A673 (cell line): ENCODE data around the gene UBE3C. TPM values are rescaled to one million over a fixed set of nuclear protein-coding genes. Genes with fewer than 3 reads are reported as not detected.

Source experiments
- BruUV-seq: library from RNA; stranded (reverse); fragments of 400-500 nt; replicated peaks from 2 replicates; lab custom pipeline; 2021; lab: Mats Ljungman, UMichigan
- CTCF ChIA-PET: fragments of 300-600 bp; sonication (Branson Sonifier 250); formaldehyde crosslinking; loops from one replicate; lab custom pipeline; 2022; ENCODE audit warnings: antibody characterized with exemption; lab: Charles Lee
- POLR2A ChIA-PET: fragments of 300-600 bp; sonication (Branson Sonifier 250); formaldehyde crosslinking; loops from one replicate; lab custom pipeline; 2022; ENCODE audit warnings: antibody characterized with exemption; ENCODE audit not compliant: low non-redundant PET; lab: Charles Lee
- DNase-seq: peaks from one replicate; pipeline ENCODE4 v3.0.0-alpha.2; 2015; ENCODE audit warnings: low spot score
- H3K27ac ChIP-seq: fragments of 200-600 bp; sonication (generic); 2 replicates; pipeline ENCODE4 v1.5.1; 2016; ENCODE audit warnings: mixed run types, low read depth, mild to moderate bottlenecking, mixed read lengths, antibody characterized with exemption, low read length; ENCODE audit not compliant: poor library complexity, severe bottlenecking
- H3K27me3 ChIP-seq: fragments of 200-600 bp; sonication (generic); replicated peaks from 2 replicates; pipeline ENCODE4 v1.6.1; 2017; ENCODE audit warnings: mixed run types, low read depth, mild to moderate bottlenecking, mixed read lengths, antibody characterized with exemption, low read length; ENCODE audit not compliant: insufficient read depth, poor library complexity
- H3K36me3 ChIP-seq: fragments of 200-600 bp; sonication (generic); 2 replicates; pipeline ENCODE4 v1.6.1; 2016; ENCODE audit warnings: mixed run types, mild to moderate bottlenecking, mixed read lengths, antibody characterized with exemption, low read length; ENCODE audit not compliant: insufficient read depth, poor library complexity, severe bottlenecking
- H3K4me1 ChIP-seq: fragments of 200-600 bp; sonication (generic); 2 replicates; pipeline ENCODE4 v1.6.1; 2017; ENCODE audit warnings: mixed run types, mild to moderate bottlenecking, mixed read lengths, antibody characterized with exemption, low read length; ENCODE audit not compliant: insufficient read depth, poor library complexity, severe bottlenecking
- H3K4me3 ChIP-seq: fragments of 200-600 bp; sonication (generic); 2 replicates; pipeline ENCODE4 v1.5.1; 2016; ENCODE audit warnings: low read depth, mixed run types, mild to moderate bottlenecking, mixed read lengths, low read length; ENCODE audit not compliant: poor library complexity, severe bottlenecking
- H3K9me3 ChIP-seq: fragments of 200-600 bp; sonication (generic); 2 replicates; pipeline ENCODE4 v1.6.1; 2016; ENCODE audit warnings: mixed run types, low read depth, mild to moderate bottlenecking, mixed read lengths, antibody characterized with exemption, low read length; ENCODE audit not compliant: poor library complexity, severe bottlenecking
- CTCF ChIP-seq: fragments of 300-800, 200-600 bp; sonication (generic); conservative IDR thresholded peaks from 2 replicates; pipeline ENCODE4 v1.5.1; 2017; ENCODE audit warnings: low read depth, mild to moderate bottlenecking, antibody characterized with exemption, low read length, moderate library complexity, mixed read lengths
- EZH2 ChIP-seq: fragments of 200-600 bp; sonication (generic); IDR thresholded peaks from 2 replicates; pipeline ENCODE4 v1.6.1; 2017; ENCODE audit warnings: borderline replicate concordance, low read depth, mild to moderate bottlenecking, mixed read lengths, antibody characterized with exemption, low read length; ENCODE audit not compliant: poor library complexity, severe bottlenecking
- intact Hi-C: fragments of 100-400 bp; cut with micrococcal nuclease; formaldehyde crosslinking; loops from one replicate; pipeline ENCODE4 v1.10.0; 2022; ENCODE audit not compliant: unreplicated experiment
- total RNA-seq: library from RNA; stranded (reverse); gene quantifications from 2 replicates; pipeline ENCODE4 v1.2.3, GENCODE V29; 2021

Gene UBE3C
- total RNA-seq, 1 experiment from 2014 or later: 77.9 TPM

GRCh38 chr7:157312941-157313340 lies 174.2 kb downstream of the UBE3C start:
- TF ChIP-seq EZH2: no peak
- no peak for TF ChIP-seq CTCF
- POLR2A ChIA-PET: no interaction called here
- CTCF ChIA-PET: no interaction called here
- no peaks in the 10 kb centered on the region for H3K27me3 ChIP-seq
- intact Hi-C loops: no loop called here
- H3K27ac ChIP-seq: no peak overlapping the region
- H3K36me3 ChIP-seq: no peaks in the 10 kb centered on the region
- no peaks in the 10 kb centered on the region for H3K9me3 ChIP-seq
- no peaks in the 10 kb centered on the region for H3K4me1 ChIP-seq
- no TSS peak for BruUV-seq
- H3K4me3 ChIP-seq: no peak overlapping the region
- DNase-seq: no peak

- CTCF ChIA-PET: no interaction called here
- BruUV-seq: no TSS peak
- Histone ChIP-seq H3K27ac (no peak overlapping the region), H3K4me1 (no peaks in the 10 kb centered on the region), H3K36me3 (no peaks in the 10 kb centered on the region), H3K9me3 (no peaks in the 10 kb centered on the region), H3K4me3 (no peak overlapping the region), H3K27me3 (no peaks in the 10 kb centered on the region)
- no peak for DNase-seq
- intact Hi-C loops: no loop called here
- TF ChIP-seq CTCF (no peak), EZH2 (no peak)
- POLR2A ChIA-PET: no interaction called here
These were observed 174.9 kb downstream of the UBE3C start for GRCh38 chr7:157313645-157314044.

- no peak for DNase-seq
- no peaks in the 10 kb centered on the region for H3K4me1 ChIP-seq
- H3K27me3 ChIP-seq: no peaks in the 10 kb centered on the region
- H3K27ac ChIP-seq: no peak overlapping the region
- H3K4me3 ChIP-seq: no peak overlapping the region
- ChIA-PET CTCF (no interaction called here), POLR2A (no interaction called here)
- H3K9me3 ChIP-seq: no peaks in the 10 kb centered on the region
- intact Hi-C loops: no loop called here
- no peak for TF ChIP-seq EZH2
- no peak for TF ChIP-seq CTCF
- no peaks in the 10 kb centered on the region for H3K36me3 ChIP-seq
- no TSS peak for BruUV-seq
These were observed 179.4 kb downstream of the UBE3C start for GRCh38 chr7:157318015-157318706.

Other genes with a start within 250 kb of the UBE3C start
- gene LMBR1, start 245.7 kb upstream of the UBE3C start, total RNA-seq: 49.5 and 50.7 TPM in 2 replicates
- 34.1 and 34.8 TPM in 2 replicates for gene NOM1, start 189.2 kb upstream of the UBE3C start, total RNA-seq
- 0.13 TPM in 1 of 2 replicates, not detected in the other for gene MNX1, start 128.3 kb upstream of the UBE3C start, total RNA-seq
- 133 and 146 TPM in 2 replicates for gene DNAJB6, start 198.1 kb downstream of the UBE3C start, total RNA-seq